Bronchial epithelial cell (primary cell): ENCODE data around the gene MOCS3. TPM values are rescaled to one million over a fixed set of nuclear protein-coding genes. Genes with fewer than 3 reads are reported as not detected.

Experiments
- DNase-seq: peaks from one replicate; pipeline ENCODE4 v3.0.0-alpha.2; 2010; ENCODE audit warnings: low read depth
- FAIRE-seq: peaks from 2 replicates; lab custom pipeline; 2011; peaks lifted over from hg19 to GRCh38; lab: Jason Lieb, UNC
- H3K27me3 ChIP-seq: 2 replicates; pipeline ENCODE4 v1.5.1; 2011; ENCODE audit warnings: low read length; ENCODE audit not compliant: control insufficient read depth, insufficient read depth
- H3K36me3 ChIP-seq: 2 replicates; pipeline ENCODE4 v1.5.1; 2011; ENCODE audit warnings: low read length; ENCODE audit not compliant: control insufficient read depth, insufficient read depth
- H3K4me3 ChIP-seq: 2 replicates; pipeline ENCODE4 v1.5.1; 2011; ENCODE audit warnings: mild to moderate bottlenecking, low read depth, low read length, control low read depth
- CTCF ChIP-seq: IDR thresholded peaks from 2 replicates; pipeline ENCODE4 v1.5.1; 2011; ENCODE audit warnings: mild to moderate bottlenecking, moderate library complexity, low read length, control low read depth, inconsistent platforms; ENCODE audit not compliant: insufficient read depth, severe bottlenecking
- total RNA-seq: library from RNA; depleted of rRNA; stranded (reverse); fragments of >200 nt; gene quantifications from 2 replicates; pipeline ENCODE4 v1.2.1, GENCODE V29; 2014

Gene MOCS3
- total RNA-seq, 1 donor from 2014 or later, result 9.7 TPM

DNA sequence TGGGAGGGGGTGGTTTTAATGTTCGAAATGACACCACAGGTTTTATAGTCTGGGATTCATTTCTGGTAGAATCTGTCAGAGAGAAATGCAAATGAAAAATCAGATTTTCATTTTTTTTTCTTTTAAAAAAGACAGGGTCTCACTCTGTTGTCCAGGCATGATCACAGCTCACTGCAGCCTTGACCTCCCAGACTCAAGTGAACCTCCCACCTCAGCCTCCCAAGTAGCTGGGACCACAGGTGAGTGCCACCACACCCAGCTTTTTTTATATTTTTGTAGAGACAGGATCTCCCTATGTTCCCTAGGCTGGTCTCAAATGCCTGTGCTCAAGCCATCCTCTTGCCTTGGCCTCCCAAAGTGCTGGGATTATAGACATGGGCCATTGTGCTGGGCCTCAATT, 25.0 kb upstream of the MOCS3 start:
- no peak for DNase-seq
- Histone ChIP-seq H3K27me3 (no peaks in the 10 kb centered on the region), H3K4me3 (no peak overlapping the region), H3K36me3 (peaks cover 2% of the 10 kb centered on the region)
- no peak for TF ChIP-seq CTCF
- FAIRE-seq, result no peak

GRCh38 chr20:50943069-50943468, 15.5 kb upstream of the MOCS3 start:
- Histone ChIP-seq H3K36me3 (peaks cover 15% of the 10 kb centered on the region), H3K27me3 (no peaks in the 10 kb centered on the region), H3K4me3 (no peak overlapping the region)
- no peak for TF ChIP-seq CTCF
- FAIRE-seq (no peak), DNase-seq (no peak)

- no peak overlapping the region for H3K4me3 ChIP-seq
- no peak for FAIRE-seq
- no peak for DNase-seq
- no peak for TF ChIP-seq CTCF
- no peaks in the 10 kb centered on the region for H3K27me3 ChIP-seq
- H3K36me3 ChIP-seq, result peaks cover 18% of the 10 kb centered on the region
Observed at GRCh38 chr20:50948132-50948785, 10.4 kb upstream of the MOCS3 start.

GRCh38 chr20:50953196-50953595, 5.4 kb upstream of the MOCS3 start:
- FAIRE-seq (no peak), DNase-seq (no peak)
- no peak for TF ChIP-seq CTCF
- no peak overlapping the region for H3K4me3 ChIP-seq
- H3K27me3 ChIP-seq, result no peaks in the 10 kb centered on the region
- H3K36me3 ChIP-seq, result peaks cover 15% of the 10 kb centered on the region

DNA sequence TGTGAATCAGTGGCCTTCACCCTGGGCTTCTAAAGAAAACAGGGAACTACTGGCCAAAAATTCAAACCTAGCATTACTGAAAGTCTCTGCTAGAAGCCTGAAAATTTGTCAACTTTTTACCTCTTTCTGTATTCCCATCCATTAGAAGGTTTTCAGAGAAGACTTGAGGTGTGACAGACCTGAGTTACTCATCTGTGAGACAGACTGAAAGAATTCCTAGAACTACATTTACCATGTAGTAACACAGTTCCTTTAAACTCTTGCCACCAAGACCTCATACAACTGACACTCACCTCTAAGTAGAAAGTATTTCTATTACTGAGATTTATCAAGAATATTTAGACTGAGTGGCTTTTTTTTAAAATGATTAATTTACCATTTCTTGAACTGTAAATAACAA, 4.8 kb upstream of the MOCS3 start:
- Histone ChIP-seq H3K36me3 (peaks cover 13% of the 10 kb centered on the region), H3K27me3 (no peaks in the 10 kb centered on the region), H3K4me3 (no peak overlapping the region)
- TF ChIP-seq CTCF, result no peak
- no peak for FAIRE-seq
- DNase-seq, result peak; percentile 53

GRCh38 chr20:50957276-50957675, 1.3 kb upstream of the MOCS3 start:
- H3K36me3 ChIP-seq, result peaks cover 8% of the 10 kb centered on the region
- H3K27me3 ChIP-seq, result no peaks in the 10 kb centered on the region
- H3K4me3 ChIP-seq, result peak overlapping the region; percentile 80
- no peak for FAIRE-seq
- TF ChIP-seq CTCF, result no peak
- no peak for DNase-seq
